GM12873 (cell line): ENCODE data around the gene MAST2.

Experiments
- TF ChIP-seq, protein P1 (sequence below): IDR thresholded peaks from 2 replicates; pipeline ENCODE4 v1.5.1; 2012; ENCODE audit warnings: low read depth, mild to moderate bottlenecking, moderate library complexity, low read length, control low read depth; ENCODE audit not compliant: insufficient read depth; ENCODE audit errors: missing control alignments

Gene MAST2

DNA sequence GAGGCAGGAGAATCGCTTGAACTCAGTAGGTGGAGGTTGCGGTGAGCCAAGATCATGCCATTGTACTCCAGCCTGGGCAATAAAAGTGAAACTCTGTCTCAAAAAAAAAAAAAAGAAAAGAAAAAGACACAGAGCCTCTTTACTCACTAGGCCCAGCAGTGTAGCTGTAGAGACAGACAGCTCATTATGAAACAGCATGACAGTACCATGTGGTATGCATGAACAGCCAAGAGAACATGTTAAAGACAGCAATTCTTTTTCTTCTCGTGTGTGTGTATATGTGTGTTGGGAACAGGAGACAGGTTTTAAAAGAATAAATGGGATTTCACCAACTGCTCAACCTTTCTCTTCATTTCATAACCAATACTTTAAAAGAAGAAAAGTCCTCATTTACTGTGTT is 210.2 kb downstream of the MAST2 start:
- TF ChIP-seq, protein P1, sequence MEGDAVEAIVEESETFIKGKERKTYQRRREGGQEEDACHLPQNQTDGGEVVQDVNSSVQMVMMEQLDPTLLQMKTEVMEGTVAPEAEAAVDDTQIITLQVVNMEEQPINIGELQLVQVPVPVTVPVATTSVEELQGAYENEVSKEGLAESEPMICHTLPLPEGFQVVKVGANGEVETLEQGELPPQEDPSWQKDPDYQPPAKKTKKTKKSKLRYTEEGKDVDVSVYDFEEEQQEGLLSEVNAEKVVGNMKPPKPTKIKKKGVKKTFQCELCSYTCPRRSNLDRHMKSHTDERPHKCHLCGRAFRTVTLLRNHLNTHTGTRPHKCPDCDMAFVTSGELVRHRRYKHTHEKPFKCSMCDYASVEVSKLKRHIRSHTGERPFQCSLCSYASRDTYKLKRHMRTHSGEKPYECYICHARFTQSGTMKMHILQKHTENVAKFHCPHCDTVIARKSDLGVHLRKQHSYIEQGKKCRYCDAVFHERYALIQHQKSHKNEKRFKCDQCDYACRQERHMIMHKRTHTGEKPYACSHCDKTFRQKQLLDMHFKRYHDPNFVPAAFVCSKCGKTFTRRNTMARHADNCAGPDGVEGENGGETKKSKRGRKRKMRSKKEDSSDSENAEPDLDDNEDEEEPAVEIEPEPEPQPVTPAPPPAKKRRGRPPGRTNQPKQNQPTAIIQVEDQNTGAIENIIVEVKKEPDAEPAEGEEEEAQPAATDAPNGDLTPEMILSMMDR = no peak

GRCh38 chr1:46017876-46018503 is 214.6 kb downstream of the MAST2 start:
- TF ChIP-seq, protein P1 = no peak

DNA sequence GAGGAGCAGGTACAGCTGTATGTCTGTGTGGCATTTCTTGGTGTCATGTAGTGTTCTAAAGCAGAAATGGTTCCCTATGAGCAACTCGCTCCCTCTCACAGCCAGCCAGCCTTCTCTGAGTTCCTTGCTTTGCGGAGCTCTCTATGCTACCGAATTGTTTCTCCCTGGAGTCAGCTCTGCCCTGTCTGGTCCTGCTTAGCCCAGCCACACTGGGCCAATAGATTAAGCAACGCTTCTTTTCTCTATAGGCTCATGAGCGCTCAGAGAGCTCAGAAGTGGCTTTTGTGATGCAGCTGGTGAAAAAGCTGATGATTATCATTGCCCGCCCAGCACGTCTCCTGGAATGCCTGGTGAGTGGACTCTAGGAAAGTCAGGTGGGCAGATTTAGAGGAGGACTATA is 215.9 kb downstream of the MAST2 start:
- TF ChIP-seq, protein P1 = no peak

DNA sequence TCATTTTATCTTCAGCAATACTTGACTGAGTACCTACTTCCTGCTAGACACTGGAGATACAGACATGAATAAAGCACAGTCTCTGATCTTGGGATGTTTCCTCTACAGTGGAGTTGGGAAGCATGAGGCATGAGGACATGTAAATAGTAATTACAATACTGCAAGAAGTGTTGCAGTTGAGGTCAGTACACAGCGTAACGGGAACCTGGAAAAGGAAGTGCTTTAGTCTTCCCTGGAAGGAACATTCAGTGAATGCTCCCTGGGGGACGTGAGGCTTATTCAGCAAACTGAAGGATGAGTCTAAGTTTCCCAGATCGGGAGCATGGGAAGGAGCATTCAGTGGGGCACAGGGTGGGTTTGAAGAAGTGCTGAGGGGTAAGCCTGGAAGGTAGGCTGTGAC is 216.6 kb downstream of the MAST2 start:
- TF ChIP-seq, protein P1 = no peak

- TF ChIP-seq, protein P1 = no peak
Observed at GRCh38 chr1:46021046-46021996, 217.9 kb downstream of the MAST2 start.

DNA sequence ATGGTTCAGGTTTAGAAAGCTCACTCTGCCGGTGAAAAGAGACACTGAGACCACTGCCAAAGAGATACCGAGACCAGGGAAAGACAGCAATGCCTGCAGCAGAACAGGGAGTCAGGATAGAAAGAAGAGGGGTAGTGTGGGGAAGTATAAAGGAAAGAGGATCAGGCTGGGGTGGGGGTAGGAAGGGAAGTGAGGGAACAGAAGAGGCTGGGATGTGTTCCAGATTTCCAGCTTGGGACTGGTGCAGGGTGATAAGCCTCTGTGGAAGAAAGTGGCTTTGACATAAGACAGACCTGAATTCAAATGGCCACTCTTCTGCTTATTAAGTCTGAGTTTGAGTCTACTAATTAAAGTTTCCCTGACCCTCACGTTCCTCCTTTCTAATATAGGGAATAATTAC is 223.1 kb downstream of the MAST2 start:
- TF ChIP-seq, protein P1 = no peak

GRCh38 chr1:46027788-46028573 is 224.6 kb downstream of the MAST2 start:
- TF ChIP-seq, protein P1 = no peak
